Neutrophil (primary cell): ENCODE measurements around the gene KMT2C.

Source experiments
- H3K27ac ChIP-seq: fragments of 200-600 bp; sonication (generic); 2 replicates; pipeline ENCODE4 v1.5.1; 2016; ENCODE audit warnings: mild to moderate bottlenecking, moderate library complexity
- H3K27me3 ChIP-seq: fragments of 200-600 bp; sonication (generic); 2 replicates; pipeline ENCODE4 v1.6.0; 2016; ENCODE audit warnings: mild to moderate bottlenecking
- H3K36me3 ChIP-seq: fragments of 200-600 bp; sonication (generic); 2 replicates; pipeline ENCODE4 v1.5.1; 2017
- H3K4me1 ChIP-seq, 2 experiments: fragments of 200-600 bp in 1 of 2; sonication (generic) in 1 of 2; 1 replicate in 1 of 2; 2 replicates in 1 of 2; pipeline versions ENCODE4 v1.5.1 to v1.6.1; 2013 to 2016; ENCODE audit warnings: low read depth in 1 of 2, low read length in 1 of 2, mild to moderate bottlenecking in 1 of 2, moderate library complexity in 1 of 2; ENCODE audit not compliant: control insufficient read depth in 1 of 2, insufficient read depth in 1 of 2
- H3K4me3 ChIP-seq, 2 experiments: fragments of 200-600 bp in 1 of 2; sonication (generic) in 1 of 2; 1 replicate in 1 of 2; 2 replicates in 1 of 2; pipeline ENCODE4 v1.5.1; 2013 to 2016; ENCODE audit warnings: low read depth in 1 of 2, low read length in 1 of 2, mild to moderate bottlenecking in 1 of 2, moderate library complexity in 1 of 2
- H3K9me3 ChIP-seq: fragments of 200-600 bp; sonication (generic); 2 replicates; pipeline ENCODE4 v1.5.1; 2016
- TF ChIP-seq, protein P1 (sequence below): fragments of 200-600 bp; sonication (generic); IDR thresholded peaks from 2 replicates; pipeline ENCODE4 v1.5.1; 2016; ENCODE audit warnings: antibody characterized with exemption

KMT2C gene

DNA sequence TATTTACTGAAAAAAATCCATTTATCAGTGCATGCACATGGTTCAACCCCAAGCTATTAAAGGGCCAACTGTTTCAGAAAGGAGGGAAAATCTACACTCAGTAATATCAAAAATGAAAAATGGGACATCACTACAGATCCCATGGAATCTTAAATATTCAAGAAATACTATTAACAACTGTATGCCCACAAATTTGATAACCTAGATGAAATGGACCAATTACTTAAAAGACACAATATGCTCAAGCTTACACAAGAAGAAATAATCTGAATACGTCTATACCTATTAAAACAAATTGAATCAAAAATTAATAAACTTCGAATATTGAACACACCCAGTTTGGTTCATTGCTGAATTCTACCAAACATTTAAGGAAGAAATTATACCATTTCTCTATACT is 87.9 kb downstream of the KMT2C start:
- H3K36me3 ChIP-seq = peaks cover 15% of the 10 kb centered on the region
- no peaks in the 10 kb centered on the region for H3K9me3 ChIP-seq
- no peak overlapping the region for H3K27ac ChIP-seq
- no peak overlapping the region for H3K4me3 ChIP-seq
- no peaks in the 10 kb centered on the region for H3K27me3 ChIP-seq
- TF ChIP-seq, protein P1, sequence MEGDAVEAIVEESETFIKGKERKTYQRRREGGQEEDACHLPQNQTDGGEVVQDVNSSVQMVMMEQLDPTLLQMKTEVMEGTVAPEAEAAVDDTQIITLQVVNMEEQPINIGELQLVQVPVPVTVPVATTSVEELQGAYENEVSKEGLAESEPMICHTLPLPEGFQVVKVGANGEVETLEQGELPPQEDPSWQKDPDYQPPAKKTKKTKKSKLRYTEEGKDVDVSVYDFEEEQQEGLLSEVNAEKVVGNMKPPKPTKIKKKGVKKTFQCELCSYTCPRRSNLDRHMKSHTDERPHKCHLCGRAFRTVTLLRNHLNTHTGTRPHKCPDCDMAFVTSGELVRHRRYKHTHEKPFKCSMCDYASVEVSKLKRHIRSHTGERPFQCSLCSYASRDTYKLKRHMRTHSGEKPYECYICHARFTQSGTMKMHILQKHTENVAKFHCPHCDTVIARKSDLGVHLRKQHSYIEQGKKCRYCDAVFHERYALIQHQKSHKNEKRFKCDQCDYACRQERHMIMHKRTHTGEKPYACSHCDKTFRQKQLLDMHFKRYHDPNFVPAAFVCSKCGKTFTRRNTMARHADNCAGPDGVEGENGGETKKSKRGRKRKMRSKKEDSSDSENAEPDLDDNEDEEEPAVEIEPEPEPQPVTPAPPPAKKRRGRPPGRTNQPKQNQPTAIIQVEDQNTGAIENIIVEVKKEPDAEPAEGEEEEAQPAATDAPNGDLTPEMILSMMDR = no peak
- peaks cover 10 to 13% of the 10 kb centered on the region in 2 experiments for H3K4me1 ChIP-seq

DNA sequence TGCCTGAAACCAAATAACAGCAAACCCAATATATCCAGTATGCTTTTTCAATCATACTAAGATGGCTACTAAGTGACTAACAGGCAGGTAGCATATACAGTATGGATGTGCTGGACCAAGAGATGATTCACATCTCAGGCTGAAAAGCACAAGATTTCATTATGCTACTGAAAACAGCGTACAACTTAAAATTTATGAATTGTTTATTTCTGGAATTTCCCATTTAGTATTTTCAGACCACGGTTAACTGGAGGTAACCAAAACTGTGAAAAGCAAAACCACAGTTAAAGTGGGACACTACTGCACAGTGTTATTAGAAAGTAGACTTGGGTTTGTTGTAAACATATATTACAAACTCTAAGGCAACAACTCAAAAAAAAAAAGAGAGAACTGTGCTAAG is 91.5 kb downstream of the KMT2C start:
- Histone ChIP-seq H3K4me3 (no peak overlapping the region), H3K27me3 (no peaks in the 10 kb centered on the region), H3K4me1 (peaks cover 10 to 13% of the 10 kb centered on the region in 2 experiments), H3K9me3 (no peaks in the 10 kb centered on the region), H3K36me3 (no peaks in the 10 kb centered on the region), H3K27ac (peak overlapping the region; percentile 23)
- TF ChIP-seq, protein P1 = no peak

DNA sequence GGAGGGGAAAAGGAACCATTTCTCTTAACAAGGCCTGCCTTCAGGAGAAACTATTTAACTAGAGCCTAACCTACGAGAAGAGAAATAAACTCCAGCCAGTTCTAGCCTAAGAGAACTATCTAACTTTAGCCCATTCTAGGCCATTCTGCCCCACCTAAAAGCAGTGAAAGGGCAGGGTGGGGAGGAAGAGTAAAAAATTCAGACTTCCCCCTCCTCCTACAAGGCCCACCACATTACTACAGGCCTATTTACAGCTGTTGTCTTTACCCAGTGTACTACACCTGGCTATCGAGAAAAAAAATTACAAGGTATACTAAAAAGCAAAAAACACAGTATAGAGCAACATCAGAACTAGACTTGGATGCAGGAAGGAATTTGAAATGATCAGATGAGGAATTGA is 93.0 kb downstream of the KMT2C start:
- Histone ChIP-seq H3K9me3 (no peaks in the 10 kb centered on the region), H3K27ac (no peak overlapping the region)

DNA sequence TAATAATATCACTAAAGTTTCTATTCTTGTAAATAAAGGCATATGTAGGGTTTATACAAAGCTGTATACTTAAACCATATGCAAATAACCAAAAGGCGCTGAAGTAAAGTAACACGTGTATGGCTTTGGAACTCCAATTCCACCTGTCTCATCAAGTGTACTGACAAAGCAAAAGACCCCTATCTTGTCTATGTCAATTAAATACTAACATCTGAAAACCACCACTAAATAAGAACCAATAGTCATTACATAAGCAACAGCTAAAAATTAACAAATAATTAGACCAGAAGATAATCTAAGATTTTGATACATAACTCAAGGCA is 93.9 kb downstream of the KMT2C start:
- H3K36me3 ChIP-seq = no peaks in the 10 kb centered on the region

More for the DNA sequence above, 93.0 kb downstream of the KMT2C start:
- Histone ChIP-seq H3K36me3 (no peaks in the 10 kb centered on the region), H3K4me1 (peaks cover 10 to 13% of the 10 kb centered on the region in 2 experiments), H3K4me3 (no peak overlapping the region), H3K27me3 (no peaks in the 10 kb centered on the region)
- TF ChIP-seq, protein P1 = no peak

DNA sequence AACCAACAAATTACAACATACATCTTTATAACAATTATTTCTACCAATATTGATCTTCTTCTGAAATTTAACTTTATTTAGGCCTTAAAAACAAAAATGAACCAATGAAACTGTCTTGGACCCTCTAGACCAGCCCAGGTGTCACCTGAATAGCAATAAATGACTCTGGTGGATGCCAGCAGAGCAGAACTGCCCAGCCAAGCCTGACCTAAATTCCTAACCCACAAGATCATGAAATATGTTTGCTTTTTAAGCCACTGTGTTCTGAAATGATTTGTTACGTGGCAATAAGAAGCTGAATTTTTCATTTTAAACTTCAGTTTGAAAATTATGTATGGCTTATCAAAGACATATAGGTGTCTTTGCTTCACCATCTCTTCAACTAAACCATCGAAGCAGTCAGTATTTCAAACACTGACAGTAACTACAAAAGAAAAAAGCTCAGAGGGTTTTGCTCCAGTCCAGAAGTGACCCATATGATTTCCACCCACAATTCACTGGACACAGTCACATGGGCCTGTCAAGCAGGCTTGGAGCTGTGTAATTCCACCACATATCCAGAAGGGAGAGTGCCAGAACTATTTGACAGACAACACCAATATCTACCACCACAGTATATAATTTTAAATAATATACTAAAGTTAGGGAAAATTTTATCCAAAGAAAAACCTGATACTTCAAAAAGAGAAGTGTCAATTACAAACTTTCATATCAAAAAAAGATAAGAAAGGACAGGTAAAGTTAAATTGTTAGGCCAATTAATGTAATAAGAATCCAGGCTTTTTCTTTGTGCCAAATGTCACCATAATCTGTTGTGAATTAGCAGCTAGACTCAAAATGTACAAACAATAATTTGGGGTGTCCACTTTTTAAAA is 94.5 kb downstream of the KMT2C start:
- no peaks in the 10 kb centered on the region for H3K27me3 ChIP-seq
- TF ChIP-seq, protein P1 = no peak
- H3K36me3 ChIP-seq = no peaks in the 10 kb centered on the region
- H3K9me3 ChIP-seq = no peaks in the 10 kb centered on the region
- peaks cover 13 to 18% of the 10 kb centered on the region in 2 experiments for H3K4me1 ChIP-seq
- H3K27ac ChIP-seq = no peak overlapping the region
- H3K4me3 ChIP-seq = no peak overlapping the region

More for the DNA sequence above, 93.9 kb downstream of the KMT2C start:
- Histone ChIP-seq H3K4me1 (peaks cover 12 to 13% of the 10 kb centered on the region in 2 experiments), H3K9me3 (no peaks in the 10 kb centered on the region), H3K27me3 (no peaks in the 10 kb centered on the region), H3K27ac (no peak overlapping the region), H3K4me3 (no peak overlapping the region)
- TF ChIP-seq, protein P1 = no peak
